ENCODE results near the gene ZMAT5. TPM values are rescaled to one million over a fixed set of nuclear protein-coding genes. Genes with fewer than 3 reads are reported as not detected.

The ZMAT5 gene, protein sequence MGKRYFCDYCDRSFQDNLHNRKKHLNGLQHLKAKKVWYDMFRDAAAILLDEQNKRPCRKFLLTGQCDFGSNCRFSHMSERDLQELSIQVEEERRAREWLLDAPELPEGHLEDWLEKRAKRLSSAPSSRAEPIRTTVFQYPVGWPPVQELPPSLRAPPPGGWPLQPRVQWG
- 17.4 and 20.3 TPM in 2 replicates for total RNA-seq

DNA sequence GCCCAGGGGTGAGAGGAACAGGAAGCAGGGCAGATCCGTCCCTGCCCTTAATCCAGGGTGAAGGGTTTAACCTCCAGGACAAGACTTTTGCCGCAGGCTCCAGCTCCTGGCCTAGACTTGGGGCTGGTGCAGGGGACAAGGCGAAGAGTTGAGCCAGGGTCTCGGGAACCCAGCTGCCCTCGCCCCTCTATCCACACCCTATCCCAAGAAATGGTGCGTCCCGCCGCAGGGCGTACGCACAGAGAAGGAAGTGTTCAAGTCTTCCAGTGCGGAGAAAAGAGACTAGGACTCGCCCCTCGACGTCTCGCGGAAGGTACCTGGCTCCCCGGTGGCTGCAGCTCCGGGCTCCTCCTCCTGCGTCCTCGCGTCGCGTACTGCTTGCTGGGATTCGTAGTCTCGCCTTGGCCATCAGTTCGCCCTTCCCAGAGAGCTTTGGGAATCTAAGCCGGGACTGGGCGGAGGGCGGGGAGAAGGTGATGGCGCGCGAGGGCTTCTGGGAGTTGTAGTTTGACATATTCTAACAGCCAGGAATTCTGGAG lies at the start of gene ZMAT5:
Gene ZMAT5, minus strand, starts transcription at position 376 of the 539 bp plus-strand sequence. CDS start 18,463 bp downstream, outside the sequence.

DNA sequence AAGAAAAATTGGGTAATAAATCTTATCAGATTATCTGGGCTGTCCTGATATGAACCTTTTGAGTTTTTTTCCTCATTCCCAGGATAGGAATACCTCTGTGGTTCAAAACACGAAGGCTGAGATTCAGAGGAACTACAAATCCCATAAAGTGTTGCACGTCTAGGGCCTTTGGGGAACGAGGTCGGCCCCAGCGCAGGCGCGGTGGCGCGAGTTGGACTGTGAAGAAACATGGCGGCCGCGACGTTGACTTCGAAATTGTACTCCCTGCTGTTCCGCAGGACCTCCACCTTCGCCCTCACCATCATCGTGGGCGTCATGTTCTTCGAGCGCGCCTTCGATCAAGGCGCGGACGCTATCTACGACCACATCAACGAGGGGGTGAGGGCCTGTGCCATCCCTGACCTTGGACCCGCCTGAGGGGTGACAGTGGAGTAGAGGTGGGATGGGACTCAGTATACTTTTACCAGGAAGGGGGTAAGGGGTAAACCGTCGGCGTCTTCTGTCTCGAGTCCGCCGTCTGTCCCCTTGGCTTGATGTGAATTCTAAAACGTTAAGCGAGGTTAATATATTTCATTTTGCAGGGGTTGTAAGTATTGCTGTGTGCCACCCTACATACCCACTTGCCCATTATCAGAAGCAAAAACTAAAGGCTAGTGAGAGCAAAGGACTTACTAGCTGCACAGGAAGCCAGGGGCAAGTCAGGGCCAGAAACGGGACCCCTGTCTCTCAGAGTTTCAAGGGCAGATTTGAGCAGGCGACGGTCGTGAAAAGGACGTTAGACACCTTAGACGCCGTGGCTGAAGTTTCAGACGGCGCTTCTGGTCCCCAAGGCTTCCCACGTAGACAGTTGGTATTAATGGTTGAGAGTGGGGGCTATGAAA lies 604 bp upstream of the ZMAT5 start, which contains the start of gene UQCR10:
Gene UQCR10, plus strand, starts transcription at position 199 of the 881 bp plus-strand sequence. Its CDS starts 30 bp downstream, at position 229.

DNA sequence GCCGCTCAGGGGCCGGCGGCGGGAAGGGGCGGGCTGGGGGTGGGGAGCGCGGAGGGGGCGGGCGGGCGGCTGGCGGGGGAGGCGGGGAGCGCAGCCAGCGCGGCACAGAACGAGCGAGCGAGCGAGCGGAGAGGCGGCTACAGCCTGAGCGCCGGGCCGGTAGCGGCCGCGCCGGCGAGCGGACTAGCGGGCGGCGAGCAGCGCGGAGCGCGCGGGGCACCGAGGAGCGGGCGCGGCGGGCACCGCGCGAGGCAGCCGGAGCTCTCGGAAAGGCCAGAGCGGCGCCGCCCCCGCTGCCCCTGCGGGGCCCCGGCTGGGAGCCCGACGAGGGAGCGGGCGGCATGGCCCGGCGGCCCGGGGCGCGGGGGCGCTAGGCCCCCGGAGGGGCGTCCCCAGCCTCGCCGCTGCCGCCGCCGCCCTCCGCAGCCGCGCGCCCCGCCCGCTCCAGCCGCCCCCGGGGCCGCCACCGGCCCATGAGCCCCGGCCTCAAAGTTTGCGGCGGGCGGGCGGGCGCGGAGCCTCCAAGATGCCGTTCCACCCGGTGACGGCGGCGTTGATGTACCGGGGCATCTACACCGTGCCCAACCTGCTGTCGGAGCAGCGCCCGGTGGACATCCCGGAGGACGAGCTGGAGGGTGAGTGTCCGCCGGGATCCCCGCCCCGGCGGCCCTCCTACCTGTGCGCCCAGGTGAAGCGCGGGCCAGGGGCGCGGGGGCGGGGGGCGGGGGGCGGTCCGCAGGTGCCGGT lies 46.7 kb downstream of the ZMAT5 start, which contains the start of gene CABP7:
Gene CABP7, plus strand, starts transcription at position 105 of the 747 bp plus-strand sequence. Its CDS starts 422 bp downstream, at position 527.

Other genes starting within 250 kb of the ZMAT5 start
- gene THOC5, start 213.2 kb downstream of the ZMAT5 start, total RNA-seq = 31.7 and 70.8 TPM in 2 replicates
- 38.4 and 53.9 TPM in 2 replicates for gene NIPSNAP1, start 185.9 kb downstream of the ZMAT5 start, total RNA-seq
- 45.0 and 57.5 TPM in 2 replicates for gene NF2, start 163.4 kb downstream of the ZMAT5 start, total RNA-seq
- gene CABP7, start 47.0 kb downstream of the ZMAT5 start, total RNA-seq = not detected in 2 replicates
- 113 and 156 TPM in 2 replicates for gene UQCR10, start 362 bp upstream of the ZMAT5 start, total RNA-seq
- gene ASCC2, start 71.3 kb upstream of the ZMAT5 start, total RNA-seq = 21.3 and 31.9 TPM in 2 replicates
- 21.0 and 22.7 TPM in 2 replicates for gene MTMR3, start 116.2 kb upstream of the ZMAT5 start, total RNA-seq

Measured in bronchial smooth muscle cell (primary cell).